NCI-H1436 (cell line): Measurements from ENCODE around the gene CLN6.
"Not testable (repeated sequence)": the region's sequence is repeated elsewhere in the genome, so short reads cannot be mapped to it uniquely, and the experiment has no call there.

Source experiments
- DNase-seq: peaks from one replicate; lab custom pipeline; 2025; lab: John Stamatoyannopoulos, UW

The CLN6 gene

GRCh38 chr15:68256675-68257450 lies 27.3 kb upstream of the CLN6 start:
- peak; percentile 72 for DNase-seq

GRCh38 chr15:68252925-68253534 lies 23.5 kb upstream of the CLN6 start:
- DNase-seq: peak; percentile 76

DNA sequence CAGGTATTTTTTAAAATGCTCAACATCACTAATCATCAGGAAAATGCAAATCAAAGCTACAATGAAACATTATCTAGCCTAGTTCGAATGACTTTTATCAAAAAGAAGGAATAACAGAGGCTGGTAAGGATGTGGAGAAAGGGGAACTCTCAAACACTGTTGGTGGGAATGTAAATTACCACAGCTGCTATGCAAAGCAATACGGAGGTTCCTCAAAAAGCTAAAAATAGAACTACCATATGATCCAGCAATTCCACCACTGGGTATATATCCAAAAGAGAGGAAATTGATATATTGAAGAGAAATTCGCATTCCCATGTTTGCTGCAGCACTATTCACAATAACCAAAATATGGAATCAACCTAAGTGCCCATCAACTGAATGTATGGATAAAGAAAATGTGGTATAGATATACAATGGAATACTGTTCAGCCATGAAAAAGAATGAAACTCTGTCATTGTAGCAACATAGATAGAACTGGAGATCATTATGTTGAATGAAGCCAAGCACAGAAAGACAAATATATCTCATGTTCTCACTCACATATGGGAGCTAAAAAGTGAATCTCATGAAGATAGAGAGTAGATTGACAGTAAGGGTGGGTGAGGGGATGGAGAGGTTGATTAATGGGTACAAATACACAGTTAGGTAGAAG lies 19.7 kb upstream of the CLN6 start:
- no peak for DNase-seq

GRCh38 chr15:68244235-68244634 lies 14.7 kb upstream of the CLN6 start:
- no peak for DNase-seq

- no peak for DNase-seq
These were observed 11.8 kb upstream of the CLN6 start for GRCh38 chr15:68241088-68241935.

DNA sequence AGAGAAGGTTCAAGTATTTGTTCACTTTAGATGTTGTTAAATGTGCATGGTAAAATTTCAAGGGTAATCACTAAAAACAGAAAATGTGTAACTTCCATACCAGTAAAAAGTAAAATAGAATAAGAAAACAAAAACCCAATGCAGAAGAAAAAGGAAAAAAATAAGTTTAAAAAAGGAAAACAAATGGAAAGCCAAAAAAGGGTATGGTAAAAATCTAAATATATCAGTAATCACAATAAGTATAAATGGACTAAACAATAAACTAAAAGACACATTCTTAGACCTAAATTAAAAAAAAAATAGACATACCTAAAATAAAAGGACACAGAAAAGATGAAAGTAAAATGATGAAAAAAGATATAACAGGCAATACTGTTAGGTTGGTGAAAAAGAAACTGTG lies 9.5 kb upstream of the CLN6 start:
- no peak for DNase-seq

GRCh38 chr15:68235022-68235421 lies 5.5 kb upstream of the CLN6 start:
- DNase-seq: no peak

DNA sequence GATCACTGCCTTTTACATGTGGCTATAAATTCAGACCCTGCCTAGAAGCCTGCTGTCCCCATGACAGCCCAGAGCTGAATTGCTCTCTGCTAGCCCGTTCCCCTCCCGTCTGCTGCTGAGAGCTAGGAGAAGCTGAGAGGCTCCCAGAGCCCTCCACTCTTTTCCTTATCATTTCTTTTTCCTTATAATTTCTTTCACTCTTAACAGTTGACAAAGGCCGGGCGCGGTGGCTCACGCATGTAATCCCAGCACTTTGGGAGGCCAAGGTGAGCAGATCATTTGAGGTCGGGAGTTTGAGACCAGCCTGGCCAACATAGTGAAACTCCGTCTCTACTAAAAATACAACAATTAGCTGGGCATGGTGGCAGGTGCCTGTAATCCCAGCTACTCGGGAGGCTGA lies 5.0 kb upstream of the CLN6 start:
- DNase-seq: not testable (repeated sequence)

- no peak for DNase-seq
These were observed 4.5 kb upstream of the CLN6 start for GRCh38 chr15:68234060-68234459.

DNA sequence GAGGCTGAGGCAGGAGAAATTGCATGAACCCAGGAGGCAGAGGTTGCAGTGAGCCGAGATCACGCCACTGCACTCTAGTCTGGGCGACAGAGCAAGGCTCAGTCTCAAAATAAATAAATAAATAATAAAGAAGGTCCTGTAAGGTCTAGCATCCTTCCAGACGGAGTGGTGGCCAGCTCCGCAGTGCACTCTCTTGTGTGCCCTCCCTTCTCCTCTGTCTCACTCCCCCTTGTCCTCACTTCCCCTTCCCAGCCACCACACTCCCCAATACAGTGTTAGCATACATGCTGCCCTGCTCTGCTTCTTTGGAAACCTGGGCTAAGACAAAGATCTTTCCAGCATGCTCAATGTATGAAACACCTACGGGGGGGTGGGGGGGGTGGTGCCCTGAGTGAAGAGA lies 3.4 kb upstream of the CLN6 start:
- DNase-seq: no peak

- no peak for DNase-seq
These were observed 2.9 kb upstream of the CLN6 start for GRCh38 chr15:68232449-68232848.

- no peak for DNase-seq
These were observed 1.7 kb upstream of the CLN6 start for GRCh38 chr15:68231102-68231818.

DNA sequence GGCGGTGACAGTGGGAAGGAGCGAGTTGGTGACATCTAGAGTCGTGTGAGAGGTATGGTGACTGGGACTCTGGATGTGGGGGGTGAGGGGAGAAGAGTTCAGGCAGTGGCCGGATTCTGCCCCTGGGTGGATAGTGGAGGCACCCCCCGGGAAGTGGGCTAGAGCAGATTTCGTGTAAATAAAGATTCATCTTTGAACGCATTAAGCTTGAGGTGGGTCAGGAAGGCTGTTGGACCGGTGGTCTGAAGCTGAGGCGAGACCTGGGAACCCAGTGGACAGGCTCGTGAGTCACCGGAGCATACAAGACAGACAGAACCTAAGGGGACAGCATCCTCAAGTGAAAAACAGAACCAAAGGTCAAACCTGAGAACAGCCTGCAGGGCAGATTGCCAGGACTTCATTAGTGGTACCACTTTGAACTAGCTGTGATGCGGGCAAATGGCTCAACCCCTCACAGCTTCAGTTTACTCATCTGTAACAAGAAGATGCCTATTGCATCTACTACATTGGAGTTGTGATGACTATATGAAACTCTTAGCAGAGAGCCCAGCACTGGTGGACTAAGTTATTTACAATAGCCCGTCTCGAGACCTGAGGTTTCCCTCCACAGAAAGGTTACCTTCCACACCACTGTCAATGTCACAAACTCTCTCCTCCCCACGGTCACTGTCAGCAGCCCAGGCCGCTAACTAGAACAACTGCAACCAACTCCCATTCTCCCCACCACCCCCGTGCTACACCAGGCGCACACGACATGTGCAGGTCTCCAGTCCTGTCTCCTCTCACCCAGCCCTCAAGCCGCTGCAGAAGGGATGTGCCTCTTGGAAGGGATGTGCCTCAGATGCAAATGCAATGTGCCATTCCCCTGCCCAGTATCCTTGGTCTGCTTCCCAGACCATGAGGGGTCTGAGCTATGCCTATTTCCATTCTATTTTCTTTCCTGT lies 901 bp upstream of the CLN6 start:
- no peak for DNase-seq

GRCh38 chr15:68228971-68229385 lies 550 bp downstream of the CLN6 start:
- no peak for DNase-seq

DNA sequence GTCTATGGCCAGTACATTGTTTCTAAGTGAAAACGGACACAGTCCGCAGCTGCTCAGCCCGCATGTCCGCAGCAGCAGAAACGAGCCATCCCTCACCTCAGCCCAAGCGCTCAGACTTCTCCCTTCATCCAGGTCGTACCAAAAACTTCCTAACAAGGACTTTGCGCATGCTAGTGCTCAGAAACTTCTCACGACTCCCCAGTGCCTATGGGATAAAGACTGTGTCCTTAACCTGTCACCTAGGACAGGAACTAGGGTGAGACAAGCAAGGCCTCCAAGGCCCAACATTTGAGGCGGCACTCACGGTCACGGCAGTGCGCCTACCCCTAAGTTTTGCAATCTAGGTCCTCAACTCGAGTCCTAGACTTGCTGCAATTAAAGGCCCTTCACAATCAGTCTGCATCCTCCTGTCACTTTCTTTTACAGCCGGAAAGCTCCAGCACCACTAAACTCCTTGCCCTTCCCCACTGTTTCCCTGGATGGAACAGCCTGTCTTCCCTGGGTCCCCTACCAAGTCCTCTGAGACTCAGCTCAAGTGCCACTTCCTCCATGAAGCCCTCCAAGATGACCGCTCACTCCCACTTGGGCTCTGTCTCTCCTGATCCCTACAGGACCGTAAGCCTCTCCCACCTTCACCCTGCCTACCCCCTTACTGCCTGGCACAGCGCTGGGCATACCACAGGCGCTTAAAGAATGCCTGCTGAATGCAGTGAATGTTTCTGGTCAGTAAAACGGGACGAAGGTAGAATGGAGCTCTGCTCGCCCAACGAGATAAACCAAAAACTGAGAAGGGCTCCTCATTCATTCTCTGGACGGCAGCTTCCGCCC lies 1.2 kb downstream of the CLN6 start:
- DNase-seq: no peak

DNA sequence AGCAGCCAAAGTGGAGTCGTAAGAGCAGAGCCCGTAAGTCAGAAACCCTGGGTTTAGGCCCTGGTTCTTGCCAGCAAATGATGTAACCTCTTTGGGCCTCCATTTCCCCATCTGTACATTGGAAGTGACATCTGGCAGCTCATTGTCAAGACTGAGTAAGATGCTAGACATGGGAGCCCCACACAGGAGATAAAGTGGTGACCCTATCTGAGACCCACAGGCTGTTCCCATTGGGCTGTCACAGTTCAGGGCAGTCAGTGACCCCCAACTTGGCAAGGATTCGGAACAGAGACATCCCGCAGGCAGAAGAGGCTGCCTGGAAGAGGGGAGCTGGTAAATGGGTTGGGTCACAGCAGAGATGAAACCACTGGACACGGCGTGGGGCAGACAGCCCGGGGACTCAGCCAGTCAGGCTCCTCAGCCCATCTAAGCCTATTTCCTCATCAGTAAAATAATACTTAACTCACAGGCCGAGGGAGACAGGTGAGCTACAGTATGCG lies 1.8 kb downstream of the CLN6 start:
- DNase-seq: no peak

GRCh38 chr15:68225442-68225841 lies 4.1 kb downstream of the CLN6 start:
- not testable (repeated sequence) for DNase-seq

GRCh38 chr15:68224546-68225250 lies 4.8 kb downstream of the CLN6 start:
- DNase-seq: no peak

DNA sequence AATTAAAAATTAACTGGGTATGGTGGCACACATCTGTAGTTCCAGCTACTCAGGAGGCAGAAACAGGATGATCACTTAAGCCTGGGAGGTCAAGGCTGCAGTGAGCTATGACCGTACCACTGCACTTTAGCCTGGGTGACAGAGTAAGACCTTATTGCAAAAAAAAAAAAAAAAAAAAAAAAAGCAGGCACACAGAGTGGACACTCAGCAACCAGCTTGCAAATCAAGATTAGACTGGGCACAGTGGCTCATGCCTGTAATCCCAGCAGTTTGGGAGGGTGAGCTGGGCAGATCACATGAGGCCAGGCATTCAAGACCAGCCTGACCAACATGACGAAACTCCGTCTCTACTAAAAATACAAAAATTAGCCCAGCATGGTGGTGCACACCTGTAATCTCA lies 5.4 kb downstream of the CLN6 start:
- no peak for DNase-seq
